HG02642 (cell line): ENCODE results near the gene EIF3K.

Experiments used
- ATAC-seq: cut with Tn5 transposase; IDR thresholded peaks from one replicate; pipeline ENCODE4 v1.9.1; 2021; ENCODE audit warnings: mild to moderate bottlenecking; ENCODE audit not compliant: unreplicated experiment, poor library complexity

The EIF3K gene

DNA sequence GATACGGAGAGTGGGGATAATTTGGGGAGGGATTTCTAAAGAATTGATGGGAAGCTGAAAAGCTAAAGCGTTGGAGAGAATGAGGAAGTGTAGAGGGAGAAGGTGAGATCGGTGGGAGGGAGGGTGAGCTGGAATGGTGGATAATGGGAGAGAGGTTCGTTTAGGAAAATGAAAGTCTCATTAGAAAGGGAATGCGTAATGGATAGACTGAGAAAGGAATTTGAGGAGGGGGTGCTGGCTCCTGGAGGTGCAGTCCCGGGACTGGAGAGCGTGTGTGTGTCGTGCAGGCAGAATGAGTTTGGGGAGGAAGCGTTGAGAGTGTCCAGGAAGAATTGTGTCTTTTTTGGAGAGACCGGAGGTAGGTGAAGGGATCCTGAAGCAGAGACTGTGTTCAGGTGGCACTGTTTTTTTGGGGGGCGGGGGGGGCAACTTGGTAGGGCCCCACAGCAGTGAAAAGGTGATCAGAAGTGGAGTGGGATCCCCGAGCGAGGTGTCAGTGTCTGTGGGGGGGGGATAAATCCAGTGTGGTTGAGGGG lies 29.8 kb downstream of the EIF3K start:
- no peak for ATAC-seq

DNA sequence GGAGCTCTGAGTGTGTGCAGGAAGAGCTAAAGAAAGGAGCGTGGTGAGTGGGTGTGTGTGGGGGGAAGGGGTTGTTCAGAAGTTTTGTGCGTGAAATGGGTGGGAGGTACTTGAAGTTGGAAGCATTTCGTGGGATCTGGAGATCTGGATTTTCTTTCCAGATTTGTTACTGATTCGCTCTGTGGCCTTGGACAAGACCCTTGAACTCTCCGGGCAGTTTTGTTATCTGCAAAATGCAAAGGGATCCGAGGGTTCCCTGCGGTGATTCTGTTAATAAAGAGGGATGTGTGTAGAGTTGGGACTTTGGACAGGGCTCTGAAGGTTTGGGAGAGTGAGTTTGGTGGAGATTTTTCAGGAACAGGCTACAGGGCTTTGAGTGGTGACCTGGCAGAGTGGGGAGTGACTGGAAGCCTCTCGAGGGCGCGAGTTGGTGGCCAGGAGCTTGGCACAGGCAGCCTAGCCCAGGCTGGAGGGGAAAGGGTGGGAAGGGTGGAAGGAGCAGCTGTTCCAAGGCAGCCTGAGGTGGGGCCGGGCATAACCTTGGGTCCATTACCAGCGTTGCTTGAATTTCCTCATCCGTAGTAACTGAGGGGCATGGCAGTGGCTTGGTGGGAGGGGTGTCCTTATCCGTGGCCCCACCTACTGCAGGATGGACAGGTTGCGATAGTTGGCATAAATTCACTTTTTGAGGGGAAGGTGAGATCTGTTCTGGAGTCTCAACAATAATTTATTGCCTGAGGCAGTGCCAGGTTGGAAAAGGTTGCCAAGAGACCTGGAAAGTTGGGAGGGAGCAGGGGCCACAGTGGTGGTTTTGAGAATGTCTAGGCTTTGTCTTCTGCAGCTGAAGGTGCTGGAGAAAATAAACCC lies 30.6 kb downstream of the EIF3K start:
- no peak for ATAC-seq

DNA sequence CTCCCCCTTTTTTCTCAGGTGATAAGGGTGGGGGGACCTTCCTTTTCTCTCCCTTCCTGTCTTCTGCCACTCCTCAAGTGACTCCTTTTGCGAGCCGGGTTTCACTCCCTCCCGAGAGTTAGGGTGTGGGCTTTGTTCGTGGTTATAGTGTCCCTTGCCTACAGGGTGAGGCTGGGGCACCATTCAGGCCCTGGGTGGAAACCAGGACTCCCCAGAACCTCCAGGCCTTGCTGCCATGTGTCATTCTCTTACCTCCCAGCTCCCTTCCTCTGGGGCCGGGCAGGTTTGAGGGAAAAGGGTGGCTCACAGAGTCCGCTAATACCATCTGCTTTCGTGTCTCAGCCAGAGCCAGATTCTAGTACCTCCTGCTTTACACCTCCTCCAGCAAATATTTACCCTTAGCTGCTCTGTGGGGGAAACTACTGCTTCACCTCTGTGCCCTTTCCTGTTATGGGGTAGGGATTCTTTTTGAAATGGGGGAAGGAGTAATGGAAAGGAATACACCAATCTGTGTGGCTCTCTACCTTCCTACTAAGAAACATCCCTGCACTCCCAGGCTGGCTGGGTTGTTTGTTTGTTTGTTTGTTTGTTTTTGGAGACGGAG lies 31.3 kb downstream of the EIF3K start:
- no peak for ATAC-seq

DNA sequence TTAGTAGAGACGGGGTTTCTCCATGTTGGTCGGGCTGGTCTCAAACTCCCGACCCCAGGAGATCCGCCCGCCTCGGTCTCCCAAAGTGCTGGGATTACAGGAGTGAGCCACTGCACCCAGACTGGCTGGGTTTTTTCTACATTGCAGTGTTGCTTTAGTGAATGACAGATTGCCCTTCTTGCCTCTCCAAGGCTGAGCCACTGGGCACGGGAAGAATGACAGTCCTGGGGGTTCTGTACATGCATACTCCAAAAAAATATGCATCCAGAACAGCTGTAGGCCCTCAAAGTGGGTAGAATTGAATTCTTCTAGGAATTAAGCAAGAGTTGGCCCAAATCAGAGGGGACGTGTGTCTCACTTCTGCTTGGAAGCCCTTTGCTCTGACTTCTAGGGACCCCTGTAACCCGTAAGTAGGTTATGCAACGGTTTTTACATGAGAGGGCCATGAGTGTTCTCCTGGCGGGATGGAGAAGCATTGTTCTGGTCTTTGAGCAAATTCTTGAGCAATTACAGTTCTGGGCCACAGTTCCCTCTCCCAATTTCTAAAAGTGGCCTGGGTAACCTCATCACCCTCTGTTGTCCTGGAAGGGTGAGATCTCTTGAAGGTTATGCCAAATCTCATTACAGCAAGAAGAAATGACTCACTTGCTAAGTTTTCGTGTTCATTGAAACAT lies 32.1 kb downstream of the EIF3K start:
- ATAC-seq: no peak

DNA sequence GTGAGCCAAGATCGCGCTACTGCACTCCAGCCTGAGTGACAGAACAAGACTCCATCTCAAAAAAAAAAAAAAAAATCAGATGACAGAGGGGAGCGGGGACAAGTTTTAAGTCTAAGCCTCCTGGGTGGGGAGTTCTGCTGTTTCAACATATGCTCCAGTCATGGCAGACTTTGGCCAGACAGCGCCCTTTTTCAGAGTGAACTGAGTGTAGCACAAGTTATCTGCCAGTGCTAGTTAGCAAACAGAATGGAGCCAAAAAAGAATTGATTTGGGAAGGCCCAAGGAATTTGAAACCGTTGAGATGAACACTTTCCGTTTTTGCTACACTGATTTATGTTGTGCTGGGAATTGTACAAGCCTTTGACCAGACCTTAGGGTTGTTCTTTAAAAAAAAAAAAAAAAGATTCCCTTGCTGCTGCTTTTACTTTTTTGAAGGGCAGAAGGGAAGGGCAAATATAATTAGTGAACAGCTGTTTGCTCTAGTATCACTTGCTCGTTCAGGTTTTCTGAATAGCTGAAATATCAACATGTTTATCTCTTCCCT lies 34.1 kb downstream of the EIF3K start:
- ATAC-seq: no peak

DNA sequence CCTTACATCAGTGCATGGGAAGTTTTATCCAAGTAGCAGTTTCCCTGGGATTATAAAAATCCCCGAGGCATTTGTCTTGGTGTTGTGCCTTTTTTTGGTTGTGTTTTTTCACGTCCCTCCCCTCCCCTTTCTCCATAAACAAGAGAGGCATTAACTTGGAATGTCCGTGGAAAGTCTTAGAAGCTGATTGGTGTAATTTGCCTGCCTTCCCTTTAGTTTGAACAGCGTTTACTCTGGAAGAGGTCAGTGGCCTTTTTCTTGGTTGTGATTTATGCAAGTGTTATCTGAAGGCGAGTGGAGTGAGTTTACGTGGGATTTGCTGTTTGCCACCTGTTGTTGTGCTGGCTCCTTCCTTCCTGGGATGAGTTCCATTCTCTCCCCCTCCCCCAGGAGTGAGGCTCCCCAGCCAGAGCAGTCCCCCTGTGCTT lies 35.7 kb downstream of the EIF3K start:
- ATAC-seq: no peak

DNA sequence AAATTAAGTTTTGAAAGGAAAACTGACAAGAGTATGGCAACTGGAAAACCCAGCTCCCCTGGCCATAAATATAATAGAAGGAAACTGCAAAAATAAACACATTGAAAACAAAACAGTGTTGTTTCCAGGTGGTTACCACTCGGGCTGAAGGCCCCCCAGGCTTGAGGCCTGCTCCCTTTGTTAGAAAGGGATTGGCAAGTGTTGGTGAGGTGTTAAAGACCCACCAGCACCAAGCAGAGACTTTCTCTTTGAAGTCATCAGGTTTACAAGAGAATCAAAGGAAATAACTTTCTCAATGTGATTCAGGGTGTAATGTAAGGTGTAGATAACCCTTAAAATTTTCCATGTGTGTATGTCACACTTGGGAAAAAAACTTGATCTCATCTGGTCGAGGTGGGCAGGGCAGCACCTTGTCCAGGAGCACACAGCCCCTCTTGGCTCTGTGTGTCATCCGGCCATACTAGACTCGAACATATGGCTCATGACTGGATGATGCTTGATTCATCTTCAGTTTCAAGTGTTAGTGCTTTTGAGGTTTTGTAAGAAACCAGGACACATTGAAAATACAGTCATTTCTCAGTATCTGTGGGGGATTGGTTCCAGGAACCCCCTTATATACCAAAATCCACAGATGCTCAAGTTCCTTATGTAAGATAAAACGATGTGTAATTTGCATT lies 36.3 kb downstream of the EIF3K start:
- ATAC-seq: peak; percentile 43

DNA sequence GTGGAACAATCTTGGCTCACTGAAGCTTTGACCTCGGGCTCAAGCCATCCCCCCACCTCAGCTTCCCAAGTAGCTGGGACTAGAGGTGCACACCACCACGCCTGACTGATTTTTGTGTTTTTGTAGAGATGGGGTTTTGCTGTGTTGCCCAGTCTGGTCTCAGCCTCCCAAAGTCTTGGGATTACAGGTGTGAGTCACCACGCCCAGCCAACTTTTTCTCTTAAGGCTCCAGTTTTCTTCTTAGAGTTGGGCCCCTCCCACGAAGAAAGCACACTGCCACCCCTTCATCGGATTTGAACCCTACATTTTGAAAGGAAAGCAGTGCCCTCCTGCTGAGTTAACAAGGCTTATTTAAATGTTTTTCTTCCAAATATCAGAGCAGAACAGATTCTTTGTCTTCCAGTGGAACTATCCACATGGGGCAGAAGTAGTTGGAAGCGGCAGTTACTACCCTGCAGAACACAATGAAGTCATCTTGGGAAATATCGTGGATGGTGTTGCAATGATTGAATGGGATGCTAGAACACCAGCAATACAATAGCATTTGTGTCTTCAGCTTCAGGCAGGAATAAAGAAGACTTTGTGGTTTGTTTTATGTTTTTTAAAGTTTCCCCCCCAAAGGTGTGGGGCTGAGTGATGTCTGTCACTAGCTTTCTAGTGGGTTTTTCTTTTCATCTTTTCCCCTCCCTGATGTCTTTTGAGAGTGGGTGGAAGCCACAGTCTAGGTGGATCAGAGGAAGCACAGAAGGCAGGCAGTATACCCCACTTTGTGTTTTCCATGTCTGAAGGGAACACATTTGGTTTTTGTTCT lies 37.4 kb downstream of the EIF3K start:
- no peak for ATAC-seq

DNA sequence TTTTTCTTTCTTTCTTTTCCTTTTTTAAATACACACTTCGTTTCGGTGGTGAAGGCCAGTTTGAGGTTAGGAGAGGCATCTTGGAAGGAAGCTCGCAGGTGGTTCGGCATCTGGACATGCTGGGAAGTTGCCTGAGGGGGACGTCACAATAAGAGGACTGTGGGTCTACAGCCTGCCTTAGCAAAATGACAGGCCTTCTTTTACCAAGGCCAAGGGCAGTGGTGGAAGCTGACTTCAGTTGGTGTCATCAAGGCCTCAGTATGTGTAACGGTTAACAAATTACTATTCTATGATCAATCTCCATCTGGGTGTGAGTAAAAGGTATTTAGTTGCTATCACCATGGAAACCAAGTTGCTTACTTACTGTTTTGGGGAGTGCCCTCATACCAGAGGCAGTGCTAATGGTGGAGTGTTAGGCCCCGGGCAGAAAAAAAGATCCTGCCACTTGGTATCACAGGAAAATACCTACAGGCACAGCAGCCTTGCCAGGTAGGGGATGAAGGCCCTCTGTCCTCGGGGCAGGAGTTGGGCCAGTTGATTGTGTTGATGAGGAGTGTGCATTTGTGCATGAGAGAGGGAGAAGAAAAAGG lies 38.7 kb downstream of the EIF3K start:
- ATAC-seq: no peak

DNA sequence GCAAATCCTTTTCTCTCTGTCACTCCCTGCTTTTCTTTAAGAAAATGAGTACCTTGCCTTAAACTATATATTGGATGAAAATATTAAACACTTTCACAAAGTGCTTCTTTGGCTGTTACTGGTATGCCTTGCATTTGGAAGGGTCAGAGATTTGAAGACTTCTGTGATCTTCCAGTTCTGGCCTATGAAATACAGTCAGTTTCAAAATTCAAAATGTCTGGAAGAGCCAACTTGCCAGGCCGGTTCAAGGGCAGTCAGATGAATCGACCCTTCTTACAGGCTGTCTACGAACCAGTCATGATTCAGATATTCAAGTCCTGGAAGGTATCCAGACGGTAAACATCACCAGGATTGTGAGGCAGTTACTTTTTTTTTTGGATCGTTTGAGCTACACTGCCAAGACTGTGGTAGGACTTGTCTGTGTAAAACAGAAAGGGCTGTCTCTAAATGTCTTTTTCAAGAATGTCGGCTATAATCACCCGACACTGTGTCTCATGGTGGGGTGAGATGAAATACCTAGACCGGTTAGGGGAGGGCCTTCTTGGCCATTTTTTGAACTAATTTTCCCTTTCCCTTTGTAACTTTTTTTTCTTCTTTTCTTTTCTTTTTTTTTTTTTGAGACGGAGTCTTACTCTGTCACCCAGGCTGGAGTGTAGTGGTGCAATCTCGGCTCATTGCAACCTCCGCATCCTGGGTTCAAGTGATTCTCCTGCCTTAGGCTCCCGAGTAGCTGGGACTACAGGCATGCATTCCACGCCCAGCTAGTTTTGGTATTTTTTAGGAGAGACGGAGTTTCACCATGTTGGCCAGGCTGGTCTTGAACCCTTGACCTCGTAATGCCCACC lies 39.7 kb downstream of the EIF3K start:
- no peak for ATAC-seq

DNA sequence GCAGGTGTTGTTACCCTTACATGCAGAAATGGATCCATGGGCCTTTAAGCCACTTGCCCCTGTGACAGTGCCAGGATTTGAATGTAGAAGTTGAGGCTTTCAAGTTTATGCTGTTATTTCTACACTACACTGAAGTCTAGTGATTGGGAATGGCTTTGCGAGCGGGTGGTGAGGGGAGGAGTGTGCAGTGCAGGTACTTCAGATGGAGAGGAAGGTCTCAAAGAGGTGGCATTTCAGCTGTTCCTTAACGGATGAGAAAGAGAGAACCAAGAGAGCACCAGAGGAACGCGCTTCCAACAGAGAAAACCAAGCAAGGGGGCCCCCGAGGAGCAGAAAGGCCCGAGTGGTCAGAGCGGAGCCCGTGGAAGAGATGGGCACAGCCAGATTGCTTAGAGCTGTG lies 41.7 kb downstream of the EIF3K start:
- ATAC-seq: no peak

DNA sequence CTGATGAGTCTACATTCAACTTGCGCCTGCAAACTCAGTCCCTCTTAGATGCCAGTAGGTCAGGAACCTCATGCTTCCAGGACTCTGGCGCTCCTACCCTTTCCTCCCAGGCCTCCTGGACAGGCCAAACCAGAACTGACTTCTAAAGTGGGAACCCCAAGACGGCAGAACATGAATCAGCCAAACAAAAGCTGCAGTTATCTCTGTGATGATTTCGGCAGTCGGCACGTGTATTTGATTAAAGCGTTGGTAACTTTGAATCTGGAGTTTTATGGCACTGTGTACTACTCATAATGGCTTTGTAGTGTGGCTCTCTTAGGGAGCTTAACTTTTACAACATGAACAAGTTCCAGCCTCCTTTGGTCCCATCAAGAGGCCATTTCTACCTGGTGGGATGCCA lies 42.1 kb downstream of the EIF3K start:
- ATAC-seq: no peak

DNA sequence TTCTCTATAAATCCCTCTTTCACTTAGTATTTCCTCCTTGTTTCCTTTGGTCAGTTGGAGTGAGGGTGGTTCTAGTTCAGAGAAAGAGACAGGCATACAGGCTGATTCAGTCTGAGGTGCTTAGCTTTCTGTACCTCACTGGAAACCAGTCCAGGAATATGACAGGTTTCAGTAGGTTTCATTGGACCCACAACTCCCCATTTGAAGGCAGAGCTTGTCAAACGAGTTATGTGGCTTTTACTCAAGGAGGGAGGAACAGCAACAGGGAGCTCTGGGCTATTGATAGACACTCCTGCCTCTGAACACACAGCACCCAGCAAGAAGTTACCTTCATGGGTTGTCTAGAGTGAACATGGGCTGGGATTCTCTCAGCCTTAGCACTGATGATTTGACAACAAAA lies 43.0 kb downstream of the EIF3K start:
- no peak for ATAC-seq

DNA sequence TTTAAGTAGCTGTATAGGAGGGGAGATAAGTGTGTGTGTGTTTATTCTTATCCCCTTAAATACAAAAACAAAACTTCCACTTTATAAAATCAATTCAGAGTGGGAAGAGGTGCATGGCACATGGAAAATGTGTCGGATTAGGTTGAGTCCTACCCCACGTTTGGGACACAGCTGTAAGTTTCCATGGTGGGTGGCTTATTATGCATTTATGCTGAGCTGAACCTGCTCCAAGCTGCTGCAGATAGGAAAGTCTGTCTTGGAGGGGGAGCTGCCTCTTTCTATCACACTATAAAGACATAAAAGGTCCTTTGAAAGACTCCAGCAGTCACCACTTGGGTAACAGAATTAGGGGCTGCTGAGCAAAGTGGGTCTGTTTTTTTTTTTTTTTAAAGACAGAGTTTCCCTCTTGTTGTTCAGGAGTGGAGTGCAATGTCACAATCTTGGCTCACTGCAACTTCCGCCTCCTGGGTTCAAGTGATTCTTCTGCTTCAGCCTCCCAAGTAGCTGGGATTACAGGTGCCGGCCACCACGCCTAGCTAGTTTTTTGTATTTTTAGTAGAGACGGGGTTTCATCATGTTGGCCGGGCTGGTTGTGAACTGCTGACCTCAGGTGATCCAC lies 43.7 kb downstream of the EIF3K start:
- ATAC-seq: no peak

DNA sequence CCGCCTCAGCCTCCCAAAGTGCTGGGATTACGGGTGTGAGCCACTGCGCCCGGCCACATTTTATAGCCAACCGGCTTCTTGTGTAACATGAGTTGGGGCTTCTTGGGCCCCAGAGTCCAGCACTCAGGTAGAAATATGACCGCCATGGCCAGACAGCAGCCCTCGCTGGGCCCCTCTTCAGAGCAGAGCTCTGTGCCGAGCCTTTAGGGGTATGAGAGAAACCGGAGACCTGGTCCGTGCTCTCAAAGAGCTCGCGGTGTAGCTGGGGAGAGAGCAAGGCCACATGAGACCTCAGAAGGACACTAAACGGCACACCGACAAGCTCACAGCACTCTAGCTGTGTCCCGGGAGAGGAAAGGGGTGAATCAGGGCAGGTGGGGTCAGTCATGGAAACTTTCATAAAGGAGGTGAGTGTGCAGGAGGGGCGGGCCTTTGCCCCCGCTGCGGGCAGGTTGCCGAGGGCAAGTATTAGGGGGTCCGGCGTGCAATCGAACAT lies 44.2 kb downstream of the EIF3K start:
- no peak for ATAC-seq

DNA sequence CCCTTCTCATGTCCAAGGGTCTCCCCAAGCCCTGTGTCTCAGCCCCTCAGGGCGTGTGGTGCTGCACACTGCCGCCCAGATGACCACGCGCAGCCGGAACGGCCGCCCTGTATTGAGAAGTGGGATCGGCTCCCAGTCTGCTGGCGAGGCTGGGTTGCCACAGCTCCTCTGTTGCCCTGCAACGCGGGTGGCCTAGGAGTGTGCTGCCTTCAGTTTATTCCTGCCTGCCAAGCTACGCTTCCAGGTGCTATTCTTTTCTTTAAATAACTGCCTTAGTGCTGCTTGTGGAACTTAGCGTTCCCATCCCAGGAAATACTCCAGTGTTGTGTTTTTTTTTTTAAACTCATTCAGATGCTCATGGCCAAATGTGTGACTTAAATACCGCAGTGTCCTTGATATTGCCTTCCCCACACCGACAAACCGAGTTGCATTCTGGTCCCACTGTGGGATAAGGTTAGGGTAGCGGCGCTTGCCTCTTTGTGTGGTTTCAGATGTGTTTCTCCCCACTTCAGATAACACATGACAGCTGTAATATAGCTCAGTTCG lies 45.0 kb downstream of the EIF3K start:
- ATAC-seq: no peak

DNA sequence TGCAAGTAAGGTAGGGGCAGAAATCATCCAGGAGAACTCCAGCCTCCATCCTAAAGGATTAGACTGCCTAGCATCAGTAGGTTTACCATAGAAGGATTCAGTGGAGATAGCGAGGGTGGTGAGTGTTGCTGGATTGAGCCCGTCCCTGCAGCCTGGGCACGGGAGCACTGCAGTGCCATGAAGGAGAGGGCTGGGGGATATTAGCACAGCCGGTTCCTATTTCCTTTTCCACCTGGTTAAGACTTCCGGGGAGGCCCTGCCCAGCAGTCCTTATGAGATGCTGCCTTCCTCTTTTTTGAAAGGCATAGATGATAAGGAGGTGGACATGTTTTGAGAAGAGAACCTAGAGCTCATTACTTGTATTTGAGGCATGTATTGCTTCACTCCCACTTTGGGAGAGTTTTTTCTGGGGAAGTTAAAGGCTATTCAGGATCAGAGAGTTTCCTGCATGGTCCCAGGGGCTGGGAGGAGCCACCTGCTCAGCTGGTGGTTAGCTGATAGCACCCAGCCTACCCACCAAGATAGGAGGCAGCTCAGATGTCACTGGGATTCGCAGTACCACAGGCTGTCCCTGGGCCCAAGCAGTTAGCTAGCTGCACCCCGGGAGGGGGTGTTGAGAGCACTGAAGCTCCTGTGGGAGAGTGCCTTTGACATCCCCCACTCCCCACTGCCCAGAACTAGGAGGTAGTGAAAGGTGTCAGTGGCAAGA lies 45.7 kb downstream of the EIF3K start:
- ATAC-seq: no peak
